Large intestine (tissue), 3 donors: ENCODE data around the gene NDUFV2. TPM values are rescaled to one million over a fixed set of nuclear protein-coding genes. Genes with fewer than 3 reads are reported as not detected.
A peak's percentile ranks its signal among the peaks of the same experiment; 100 is the strongest.
"Not testable (repeated sequence)": the region's sequence is repeated elsewhere in the genome, so short reads cannot be mapped to it uniquely, and the experiment has no call there.

Experiments
- DNase-seq, 2 donors: peaks; one replicate each; pipeline versions ENCODE4 v3.0.0 to v3.0.0-alpha.2; 2013
- H3K27ac ChIP-seq: one replicate; pipeline ENCODE4 v1.5.1; 2013; ENCODE audit warnings: low read length
- H3K27me3 ChIP-seq: 2 replicates; pipeline ENCODE4 v1.6.1; 2013; ENCODE audit warnings: low read length; ENCODE audit not compliant: control insufficient read depth, insufficient read depth
- H3K36me3 ChIP-seq: 2 replicates; pipeline ENCODE4 v1.6.1; 2013; ENCODE audit warnings: low read length; ENCODE audit not compliant: control insufficient read depth, insufficient read depth
- H3K4me1 ChIP-seq: one replicate; pipeline ENCODE4 v1.6.1; 2013; ENCODE audit warnings: low read length; ENCODE audit not compliant: control insufficient read depth, insufficient read depth
- H3K4me3 ChIP-seq: one replicate; pipeline ENCODE4 v1.5.1; 2013; ENCODE audit warnings: low read length
- H3K9me3 ChIP-seq: one replicate; pipeline ENCODE4 v1.6.1; 2013; ENCODE audit warnings: mild to moderate bottlenecking, low read depth, low read length, moderate library complexity; ENCODE audit not compliant: control insufficient read depth
- WGBS: methylation state at CpG from one replicate; pipeline ENCODE4 v1.1.5; 2013; ENCODE audit warnings: low lambda C conversion rate; ENCODE audit not compliant: insufficient coverage; 5-methylcytosine and 5-hydroxymethylcytosine counted together
- polyA plus RNA-seq: library from polyadenylated mRNA; unstranded; fragments of 120-200 nt; gene quantifications from one replicate; pipeline ENCODE4 v1.2.1, GENCODE V29; 2013

The NDUFV2 gene
- polyA plus RNA-seq, 1 donor = 126 TPM

GRCh38 chr18:9087144-9087543, 15.4 kb upstream of the NDUFV2 start:
- DNase-seq = no peak

GRCh38 chr18:9088252-9088651, 14.2 kb upstream of the NDUFV2 start:
- Histone ChIP-seq H3K4me3 (no peak overlapping the region), H3K9me3 (no peaks in the 10 kb centered on the region), H3K36me3 (no peaks in the 10 kb centered on the region), H3K4me1 (no peaks in the 10 kb centered on the region), H3K27me3 (no peaks in the 10 kb centered on the region), H3K27ac (no peak overlapping the region)
- WGBS = no CpG with 5 or more reads among the region's 5 CpGs
- no peak for DNase-seq

More at GRCh38 chr18:9087144-9087543, 15.4 kb upstream of the NDUFV2 start:
- Histone ChIP-seq H3K4me1 (no peaks in the 10 kb centered on the region), H3K9me3 (no peaks in the 10 kb centered on the region), H3K27ac (no peak overlapping the region), H3K36me3 (no peaks in the 10 kb centered on the region), H3K4me3 (no peak overlapping the region), H3K27me3 (no peaks in the 10 kb centered on the region)
- whole genome bisulfite sequencing = no CpG with 5 or more reads among the region's 2 CpGs

GRCh38 chr18:9088727-9089126, 13.8 kb upstream of the NDUFV2 start:
- H3K27me3 ChIP-seq, H3K4me3 ChIP-seq, H3K9me3 ChIP-seq, H3K4me1 ChIP-seq, H3K27ac ChIP-seq, DNase-seq, H3K36me3 ChIP-seq: not testable (repeated sequence)
- 80% methylated on average over 2 of the region's 2 CpGs for WGBS

GRCh38 chr18:9090578-9090977, 11.9 kb upstream of the NDUFV2 start:
- no peaks in the 10 kb centered on the region for H3K27me3 ChIP-seq
- no peak overlapping the region for H3K27ac ChIP-seq
- no peak for DNase-seq
- H3K4me3 ChIP-seq = no peak overlapping the region
- 78% methylated on average over 2 of the region's 5 CpGs for WGBS
- H3K9me3 ChIP-seq = no peaks in the 10 kb centered on the region
- H3K36me3 ChIP-seq = no peaks in the 10 kb centered on the region
- H3K4me1 ChIP-seq = peaks cover 12% of the 10 kb centered on the region

- no peaks in the 10 kb centered on the region for H3K27me3 ChIP-seq
- WGBS = 80% methylated on average over 1 of the region's 4 CpGs
- peaks cover 13% of the 10 kb centered on the region for H3K4me1 ChIP-seq
- H3K9me3 ChIP-seq = no peaks in the 10 kb centered on the region
- H3K27ac ChIP-seq = no peak overlapping the region
- DNase-seq = no peak
- no peak overlapping the region for H3K4me3 ChIP-seq
- no peaks in the 10 kb centered on the region for H3K36me3 ChIP-seq
Measured at GRCh38 chr18:9091066-9091476, 11.4 kb upstream of the NDUFV2 start.

- no peak for DNase-seq
- Histone ChIP-seq H3K4me3 (no peak overlapping the region), H3K27ac (no peak overlapping the region), H3K36me3 (no peaks in the 10 kb centered on the region), H3K4me1 (peaks cover 13% of the 10 kb centered on the region), H3K27me3 (no peaks in the 10 kb centered on the region), H3K9me3 (no peaks in the 10 kb centered on the region)
- WGBS = no CpG with 5 or more reads among the region's 2 CpGs
Measured at GRCh38 chr18:9092665-9093064, 9.8 kb upstream of the NDUFV2 start.

- WGBS = no CpG with 5 or more reads among the region's 3 CpGs
- H3K4me1 ChIP-seq = peaks cover 13% of the 10 kb centered on the region
- H3K27me3 ChIP-seq, H3K4me3 ChIP-seq, H3K36me3 ChIP-seq, DNase-seq, H3K9me3 ChIP-seq, H3K27ac ChIP-seq: not testable (repeated sequence)
Measured at GRCh38 chr18:9093109-9093508, 9.4 kb upstream of the NDUFV2 start.

GRCh38 chr18:9094307-9095226, 7.9 kb upstream of the NDUFV2 start:
- peaks cover 13% of the 10 kb centered on the region for H3K4me1 ChIP-seq
- no peaks in the 10 kb centered on the region for H3K36me3 ChIP-seq
- DNase-seq = peak in 1 of 2 donors; percentile 62
- no peak overlapping the region for H3K4me3 ChIP-seq
- H3K27ac ChIP-seq = peak overlapping the region; percentile 63
- H3K27me3 ChIP-seq = no peaks in the 10 kb centered on the region
- H3K9me3 ChIP-seq = no peaks in the 10 kb centered on the region
- 14% methylated on average over 1 of the region's 7 CpGs for WGBS

GRCh38 chr18:9095297-9096006, 7.0 kb upstream of the NDUFV2 start:
- DNase-seq = peak; percentile 29 to 57
- Histone ChIP-seq H3K36me3 (no peaks in the 10 kb centered on the region), H3K4me1 (peaks cover 13% of the 10 kb centered on the region), H3K27ac (peak overlapping the region; percentile 63), H3K9me3 (no peaks in the 10 kb centered on the region), H3K27me3 (no peaks in the 10 kb centered on the region), H3K4me3 (no peak overlapping the region)
- 40% methylated on average over 1 of the region's 9 CpGs for WGBS

GRCh38 chr18:9096007-9096371, 6.5 kb upstream of the NDUFV2 start:
- no peak overlapping the region for H3K27ac ChIP-seq
- H3K4me1 ChIP-seq = peaks cover 13% of the 10 kb centered on the region
- DNase-seq = no peak
- no peaks in the 10 kb centered on the region for H3K27me3 ChIP-seq
- no peak overlapping the region for H3K4me3 ChIP-seq
- WGBS = 100% methylated on average over 1 of the region's 3 CpGs
- no peaks in the 10 kb centered on the region for H3K36me3 ChIP-seq
- H3K9me3 ChIP-seq = no peaks in the 10 kb centered on the region
